Jurkat, Clone E6-1 (cell line): Measurements from ENCODE around the gene GSTK1.
"Not testable (repeated sequence)": the region's sequence is repeated elsewhere in the genome, so short reads cannot be mapped to it uniquely, and the experiment has no call there.

Experiments used
- DNase-seq: peaks from one replicate; pipeline ENCODE4 v3.0.0-alpha.2; 2011; ENCODE audit warnings: low read depth, low spot score
- H3K4me3 ChIP-seq: 2 replicates; pipeline ENCODE4 v1.5.1; 2011; ENCODE audit warnings: mild to moderate bottlenecking, low read length, control low read depth, moderate library complexity

The GSTK1 gene

DNA sequence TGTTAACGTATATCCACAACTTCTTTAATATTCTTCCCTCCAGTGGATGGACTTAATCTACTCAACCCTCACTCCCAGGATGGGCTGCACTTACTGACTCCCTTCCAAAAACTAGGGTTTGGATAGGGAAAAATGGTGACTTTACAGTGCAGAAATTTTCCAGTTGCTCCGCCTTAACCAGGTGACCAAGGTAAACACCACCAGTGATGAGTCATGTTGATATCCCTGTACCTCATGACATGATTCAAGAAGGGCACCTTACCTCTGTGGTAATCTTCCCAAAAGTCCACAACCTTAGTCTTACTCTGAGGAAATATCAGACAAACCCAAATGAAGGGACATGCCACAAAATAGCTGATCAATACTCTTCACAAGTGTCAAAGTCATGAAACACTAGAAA lies 3.5 kb upstream of the GSTK1 start:
- no peak overlapping the region for H3K4me3 ChIP-seq

GRCh38 chr7:143261901-143262300 lies 1.3 kb upstream of the GSTK1 start:
- no peak for DNase-seq
- H3K4me3 ChIP-seq = no peak overlapping the region

More for the DNA sequence above, 3.5 kb upstream of the GSTK1 start:
- no peak for DNase-seq

GRCh38 chr7:143264196-143264568 lies 941 bp downstream of the GSTK1 start:
- not testable (repeated sequence) for DNase-seq

GRCh38 chr7:143265017-143265693 lies 1.9 kb downstream of the GSTK1 start:
- no peak overlapping the region for H3K4me3 ChIP-seq
- DNase-seq = no peak

More at GRCh38 chr7:143264196-143264568, 941 bp downstream of the GSTK1 start:
- H3K4me3 ChIP-seq = peak overlapping the region; percentile 87

DNA sequence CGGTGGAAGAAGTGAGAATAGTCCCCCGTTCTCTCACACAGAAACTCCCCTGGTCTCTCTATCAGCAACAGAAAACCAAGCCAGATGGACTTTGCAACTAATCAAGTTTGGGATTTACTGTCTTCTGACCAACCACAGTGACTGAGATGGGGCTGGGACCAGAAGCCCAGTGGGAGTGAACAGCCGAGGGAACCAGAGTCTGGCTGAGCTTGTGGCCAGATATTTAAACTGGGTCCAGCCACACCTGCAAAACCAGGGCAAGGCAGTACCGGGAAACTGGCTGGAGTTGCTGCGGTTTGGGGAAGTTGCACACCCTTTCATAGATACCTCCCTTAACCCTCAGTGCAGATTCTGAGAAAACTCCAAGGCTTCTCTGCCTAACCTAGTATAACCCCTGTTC lies 6.0 kb downstream of the GSTK1 start:
- DNase-seq = no peak

DNA sequence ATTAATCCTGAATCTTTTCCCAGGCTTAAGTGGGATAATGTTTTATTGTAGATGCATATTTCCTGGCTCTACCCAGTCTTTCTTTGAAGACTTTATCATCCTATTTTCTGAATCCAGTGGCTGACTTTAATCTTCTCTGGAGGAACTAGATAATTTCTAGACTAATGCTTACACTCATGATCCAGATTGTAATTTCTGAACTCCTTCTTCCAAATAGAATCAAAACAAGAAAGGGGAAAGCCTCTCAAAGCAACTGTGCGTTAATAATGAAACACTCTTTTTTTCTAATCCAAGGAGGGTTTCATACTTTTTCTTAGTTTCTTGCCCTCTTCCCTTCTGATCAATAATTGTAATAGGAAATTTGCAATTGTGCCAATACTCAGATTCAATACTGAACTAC lies 8.0 kb downstream of the GSTK1 start:
- DNase-seq = no peak
- H3K4me3 ChIP-seq = no peak overlapping the region

More for the DNA sequence above, 6.0 kb downstream of the GSTK1 start:
- no peak overlapping the region for H3K4me3 ChIP-seq

GRCh38 chr7:143272871-143273270 lies 9.6 kb downstream of the GSTK1 start:
- no peak overlapping the region for H3K4me3 ChIP-seq
- no peak for DNase-seq

DNA sequence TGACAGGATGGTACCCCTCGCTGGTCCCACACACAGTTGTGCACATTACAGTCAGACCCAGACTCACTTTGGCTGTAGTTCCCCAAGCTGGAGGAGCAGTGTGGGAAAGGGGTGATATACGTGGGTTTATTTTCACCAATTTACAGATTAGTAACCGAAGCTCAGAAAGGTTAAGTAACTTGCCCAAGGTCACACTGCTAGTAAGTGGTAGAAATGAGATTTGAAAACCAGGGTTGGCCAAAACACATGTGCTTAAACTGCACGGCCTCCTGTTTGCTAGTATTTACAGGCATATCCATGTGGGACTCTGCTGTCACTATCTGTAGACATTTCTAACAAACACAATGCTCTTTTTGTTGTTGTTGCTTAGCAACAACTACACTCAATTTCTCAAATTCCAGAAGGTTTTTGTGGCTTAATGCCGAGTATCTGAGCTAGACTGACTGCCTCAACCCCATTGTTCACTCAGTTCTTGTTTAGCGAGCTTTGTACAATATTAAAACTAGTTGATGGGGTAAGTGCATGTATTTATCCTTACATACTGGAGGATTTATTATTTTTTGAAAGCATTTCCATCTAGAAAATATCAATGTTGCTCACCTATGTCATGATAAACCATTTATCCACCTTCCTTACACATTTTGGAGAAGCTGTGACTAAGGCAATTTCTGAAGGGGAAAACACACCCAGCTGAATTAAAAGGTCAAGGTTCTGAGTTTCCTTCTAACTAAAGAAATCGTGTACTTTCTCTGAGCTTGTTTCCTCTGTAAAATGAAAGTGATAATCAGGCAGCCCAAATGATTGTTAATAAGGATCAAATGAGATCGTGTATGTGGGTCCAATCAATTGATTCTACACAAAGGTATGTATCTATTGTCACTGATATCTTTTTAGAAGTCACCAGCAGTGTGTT lies 16.2 kb downstream of the GSTK1 start:
- DNase-seq = no peak

GRCh38 chr7:143280160-143280559 lies 16.9 kb downstream of the GSTK1 start:
- no peak for DNase-seq
- H3K4me3 ChIP-seq = no peak overlapping the region

More for the DNA sequence above, 16.2 kb downstream of the GSTK1 start:
- no peak overlapping the region for H3K4me3 ChIP-seq

DNA sequence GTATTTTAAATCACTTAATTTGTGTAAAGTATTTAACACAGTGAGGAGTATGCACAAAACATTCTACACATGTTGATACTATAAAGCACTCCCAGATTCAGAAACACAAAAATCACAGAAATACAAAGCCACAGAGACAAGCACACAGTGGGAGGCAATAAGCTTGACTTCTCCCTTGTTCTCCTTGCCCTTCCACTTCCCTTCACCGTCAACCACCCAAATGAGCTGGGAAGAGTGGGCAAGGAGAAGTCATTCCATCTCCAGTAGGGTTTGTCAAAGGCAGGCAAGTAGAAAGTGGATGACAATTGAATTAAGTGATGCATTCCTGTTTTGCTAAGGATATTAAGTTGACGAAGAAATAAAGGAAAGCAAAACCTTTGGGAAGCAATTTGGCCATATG lies 17.3 kb downstream of the GSTK1 start:
- DNase-seq = no peak

DNA sequence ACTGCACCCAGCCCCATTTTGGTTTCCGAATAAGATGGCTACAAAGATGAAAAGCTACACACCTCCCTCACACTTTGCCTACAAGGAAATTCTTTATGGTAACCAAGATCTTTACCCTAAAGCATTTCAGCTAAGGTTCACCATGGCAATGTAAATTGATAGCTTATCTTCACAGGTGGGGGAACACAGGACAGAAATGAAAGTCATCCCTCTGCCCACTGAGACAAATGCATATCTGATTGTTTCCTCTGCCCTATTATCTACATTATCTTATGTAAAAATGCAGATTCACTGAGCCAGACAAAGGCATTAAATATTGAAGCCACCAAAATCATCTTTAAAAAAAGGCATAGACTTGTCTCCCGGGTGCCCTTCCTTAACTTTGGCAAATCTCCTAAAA lies 18.3 kb downstream of the GSTK1 start:
- H3K4me3 ChIP-seq = no peak overlapping the region
- no peak for DNase-seq

More for the DNA sequence above, 17.3 kb downstream of the GSTK1 start:
- H3K4me3 ChIP-seq = no peak overlapping the region

GRCh38 chr7:143282124-143282523 lies 18.9 kb downstream of the GSTK1 start:
- no peak for DNase-seq
- H3K4me3 ChIP-seq = no peak overlapping the region

DNA sequence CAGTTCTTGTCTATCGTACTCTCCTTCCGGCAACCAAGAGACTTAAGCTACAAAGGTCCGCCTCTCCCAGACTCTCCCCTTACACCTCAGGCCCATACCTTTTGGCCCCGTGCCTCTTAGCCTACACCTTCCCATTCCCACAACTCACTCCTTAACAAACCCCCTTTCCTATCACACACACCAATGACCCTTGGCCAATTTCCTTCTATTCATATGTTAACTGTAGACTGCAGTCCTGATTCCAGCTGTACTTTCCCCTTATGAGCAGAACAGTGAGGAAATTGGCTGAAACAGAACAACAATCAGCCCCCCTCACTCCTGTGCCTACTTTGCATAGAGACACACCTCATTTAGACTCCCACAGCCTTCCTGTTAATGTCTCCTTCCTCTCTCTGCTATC lies 20.1 kb downstream of the GSTK1 start:
- H3K4me3 ChIP-seq = peak overlapping the region; percentile 9; the same call in 1 of the 2 replicates
- DNase-seq = no peak

DNA sequence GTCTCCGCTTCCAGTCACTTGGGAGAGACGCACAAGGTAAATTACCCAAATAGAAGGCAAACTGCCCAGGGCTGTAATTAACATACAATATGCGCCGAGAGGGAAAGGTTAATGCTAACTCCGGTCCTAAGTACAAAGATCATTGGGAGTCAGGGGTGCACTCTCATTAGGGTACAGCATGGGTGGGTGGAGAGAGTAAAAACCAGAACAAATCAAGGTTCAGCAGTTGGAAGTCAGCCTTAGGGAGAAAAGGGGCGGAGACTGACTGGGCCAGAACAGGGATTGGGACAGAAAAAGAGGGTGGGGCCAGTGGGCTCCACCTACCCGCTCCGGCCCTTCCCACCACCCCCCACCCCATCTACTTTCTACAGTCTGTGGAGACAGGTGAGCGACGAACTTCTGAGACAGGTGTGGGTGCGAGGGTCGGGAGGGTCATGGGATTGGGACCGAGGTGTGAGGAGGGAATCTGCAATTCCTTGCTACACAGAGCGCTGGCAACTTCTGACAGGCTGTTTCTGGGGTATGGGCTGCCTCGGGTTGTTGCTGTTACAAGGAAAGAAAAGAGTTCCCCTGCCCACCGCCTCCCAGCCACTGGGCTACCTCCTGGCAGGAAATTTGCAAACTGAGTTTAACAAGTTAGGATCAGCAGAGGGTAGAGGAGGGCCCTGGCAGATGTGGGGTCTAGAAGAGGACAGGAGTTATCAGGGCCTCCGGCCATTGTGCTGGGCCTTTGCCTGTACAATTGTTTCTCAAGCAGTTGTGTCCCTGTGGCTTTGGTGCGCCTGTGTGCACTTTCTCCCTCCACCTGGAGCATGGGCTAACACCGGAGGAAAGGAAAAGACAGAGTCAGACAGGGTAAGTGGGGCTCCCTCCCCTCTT lies 21.6 kb downstream of the GSTK1 start, which contains the start of gene TMEM139:
Gene TMEM139 (plus strand): TSS at position 368 of the 879 bp plus-strand sequence. CDS start 1,000 bp downstream, outside the sequence.
- H3K4me3 ChIP-seq = peak within 1 kb of the TSS; percentile 9
- no peak for DNase-seq

DNA sequence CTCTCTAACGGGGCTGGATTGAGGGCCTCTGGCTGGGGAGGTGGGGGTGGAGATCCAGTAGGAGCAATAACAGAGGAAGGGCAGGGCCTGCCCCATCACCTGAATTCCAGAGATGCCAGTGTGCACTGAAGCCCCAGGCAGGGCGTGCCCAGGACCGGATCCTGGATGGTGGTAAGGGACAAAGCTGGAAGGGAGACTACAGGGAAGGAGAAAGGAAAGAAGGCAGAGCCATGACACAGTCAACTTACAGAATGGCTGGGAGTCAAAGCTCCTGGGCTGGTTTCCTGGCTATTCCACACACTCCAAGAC lies 22.2 kb downstream of the GSTK1 start:
- DNase-seq = no peak
- no peak overlapping the region for H3K4me3 ChIP-seq

GRCh38 chr7:143285806-143286521 lies 22.7 kb downstream of the GSTK1 start:
- no peak for DNase-seq
- no peak overlapping the region for H3K4me3 ChIP-seq

GRCh38 chr7:143286522-143286890 lies 23.3 kb downstream of the GSTK1 start:
- DNase-seq = no peak
- H3K4me3 ChIP-seq = no peak overlapping the region

GRCh38 chr7:143287339-143287934 lies 24.2 kb downstream of the GSTK1 start:
- no peak overlapping the region; the same call in 1 of the 2 replicates for H3K4me3 ChIP-seq
- DNase-seq = no peak
